Measurements from ENCODE around the gene DNAJC22.
A peak's percentile ranks its signal among the peaks of the same experiment; 100 is the strongest.
"Not testable (repeated sequence)": the region's sequence is repeated elsewhere in the genome, so short reads cannot be mapped to it uniquely, and the experiment has no call there.

DNAJC22 gene

GRCh38 chr12:49346659-49347310, at the start of gene DNAJC22:
Gene DNAJC22, plus strand, starts transcription at chr12:49346888. Its CDS starts 1,985 bp downstream, at chr12:49348873.
- DNase-seq (ENCODE audit: low spot score), result no peak

- no peak for DNase-seq (ENCODE audit: low spot score)
These were observed 49.0 kb upstream of the DNAJC22 start for GRCh38 chr12:49297695-49298060.

- no peak for DNase-seq (ENCODE audit: low spot score)
These were observed 48.5 kb upstream of the DNAJC22 start for GRCh38 chr12:49298160-49298559.

GRCh38 chr12:49301760-49302159, 44.9 kb upstream of the DNAJC22 start:
- DNase-seq (ENCODE audit: low spot score), result no peak

- DNase-seq (ENCODE audit: low spot score), result no peak
These were observed 42.5 kb upstream of the DNAJC22 start for GRCh38 chr12:49304161-49304560.

- no peak for DNase-seq (ENCODE audit: low spot score)
These were observed 40.8 kb upstream of the DNAJC22 start for GRCh38 chr12:49305762-49306510.

- DNase-seq (ENCODE audit: low spot score), result no peak
These were observed 37.3 kb upstream of the DNAJC22 start for GRCh38 chr12:49309386-49309785.

GRCh38 chr12:49310451-49311000, 36.2 kb upstream of the DNAJC22 start:
- not testable (repeated sequence) for DNase-seq (ENCODE audit: low spot score)

GRCh38 chr12:49314811-49315210, 31.9 kb upstream of the DNAJC22 start:
- no peak for DNase-seq (ENCODE audit: low spot score)

- DNase-seq (ENCODE audit: low spot score), result not testable (repeated sequence)
These were observed 29.6 kb upstream of the DNAJC22 start for GRCh38 chr12:49317118-49317517.

GRCh38 chr12:49320411-49321103, 26.1 kb upstream of the DNAJC22 start:
- DNase-seq (ENCODE audit: low spot score), result not testable (repeated sequence)

- no peak for DNase-seq (ENCODE audit: low spot score)
These were observed 24.4 kb upstream of the DNAJC22 start for GRCh38 chr12:49322367-49322707.

- DNase-seq (ENCODE audit: low spot score), result peak; percentile 98
These were observed 23.8 kb upstream of the DNAJC22 start, which contains the start of gene TROAP for GRCh38 chr12:49322708-49323523. Gene TROAP, plus strand, starts transcription at chr12:49323255. Its CDS starts 354 bp downstream, at chr12:49323609.

- DNase-seq (ENCODE audit: low spot score), result no peak
These were observed 23.1 kb upstream of the DNAJC22 start for GRCh38 chr12:49323524-49324097.

GRCh38 chr12:49325606-49326005, 21.1 kb upstream of the DNAJC22 start:
- no peak for DNase-seq (ENCODE audit: low spot score)

GRCh38 chr12:49327368-49327767, 19.3 kb upstream of the DNAJC22 start:
- no peak for DNase-seq (ENCODE audit: low spot score)

GRCh38 chr12:49327887-49328286, 18.8 kb upstream of the DNAJC22 start:
- no peak for DNase-seq (ENCODE audit: low spot score)

- no peak for DNase-seq (ENCODE audit: low spot score)
These were observed 17.9 kb upstream of the DNAJC22 start for GRCh38 chr12:49328816-49329215.

GRCh38 chr12:49330032-49330619, 16.6 kb upstream of the DNAJC22 start:
- DNase-seq (ENCODE audit: low spot score), result no peak

GRCh38 chr12:49330631-49331379, 15.9 kb upstream of the DNAJC22 start:
- DNase-seq (ENCODE audit: low spot score), result no peak

Measured in Ammon's horn (tissue), 1 donor.